OCI-LY3 (cell line): ENCODE results near the gene NUTF2.

Source experiments
- EZH2phosphoT487 ChIP-seq: fragments of 200-600 bp; shearing (Covaris generic); IDR thresholded peaks from 2 replicates; pipeline ENCODE4 v1.6.1; 2018; ENCODE audit warnings: antibody characterized with exemption, mixed run types, low read depth
- TF ChIP-seq, protein P1 (sequence below): fragments of 200-600, 300-600 bp; sonication (generic); IDR thresholded peaks from 2 replicates; pipeline ENCODE4 v1.5.1; 2014; ENCODE audit warnings: antibody characterized with exemption, low read length, low read depth

DNA sequence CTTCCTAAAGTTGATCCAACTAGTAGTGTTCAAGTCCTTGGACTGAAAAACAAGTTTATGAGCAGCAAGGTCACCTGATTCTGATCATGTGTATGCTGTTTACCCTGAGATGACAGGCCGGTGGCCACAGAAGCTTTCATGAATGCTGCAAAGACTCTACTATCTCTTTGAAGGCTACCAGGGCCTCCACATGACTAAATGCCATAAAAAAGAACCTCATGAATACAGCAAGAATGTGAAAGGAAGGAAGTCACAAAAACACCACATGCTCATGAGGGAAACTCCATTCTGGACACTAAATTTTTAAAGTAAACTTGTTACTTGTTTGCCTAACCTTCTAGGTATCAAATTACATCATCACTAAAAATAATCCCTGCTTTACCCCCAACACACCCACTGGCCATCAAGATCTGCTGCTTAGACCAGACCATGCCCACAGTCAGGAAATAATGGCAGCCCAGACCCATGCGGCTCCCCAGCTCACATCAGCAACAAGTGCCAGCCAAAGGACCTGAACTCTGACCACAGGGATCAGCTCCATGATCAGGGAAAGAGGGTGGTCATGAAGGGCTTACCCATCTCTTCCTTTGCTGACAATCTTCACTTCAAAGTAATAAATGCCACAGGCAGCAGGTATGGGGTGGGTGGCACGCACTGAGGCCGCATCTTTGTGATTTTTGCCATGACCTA, 41.7 kb upstream of the NUTF2 start:
- TF ChIP-seq, protein P1, sequence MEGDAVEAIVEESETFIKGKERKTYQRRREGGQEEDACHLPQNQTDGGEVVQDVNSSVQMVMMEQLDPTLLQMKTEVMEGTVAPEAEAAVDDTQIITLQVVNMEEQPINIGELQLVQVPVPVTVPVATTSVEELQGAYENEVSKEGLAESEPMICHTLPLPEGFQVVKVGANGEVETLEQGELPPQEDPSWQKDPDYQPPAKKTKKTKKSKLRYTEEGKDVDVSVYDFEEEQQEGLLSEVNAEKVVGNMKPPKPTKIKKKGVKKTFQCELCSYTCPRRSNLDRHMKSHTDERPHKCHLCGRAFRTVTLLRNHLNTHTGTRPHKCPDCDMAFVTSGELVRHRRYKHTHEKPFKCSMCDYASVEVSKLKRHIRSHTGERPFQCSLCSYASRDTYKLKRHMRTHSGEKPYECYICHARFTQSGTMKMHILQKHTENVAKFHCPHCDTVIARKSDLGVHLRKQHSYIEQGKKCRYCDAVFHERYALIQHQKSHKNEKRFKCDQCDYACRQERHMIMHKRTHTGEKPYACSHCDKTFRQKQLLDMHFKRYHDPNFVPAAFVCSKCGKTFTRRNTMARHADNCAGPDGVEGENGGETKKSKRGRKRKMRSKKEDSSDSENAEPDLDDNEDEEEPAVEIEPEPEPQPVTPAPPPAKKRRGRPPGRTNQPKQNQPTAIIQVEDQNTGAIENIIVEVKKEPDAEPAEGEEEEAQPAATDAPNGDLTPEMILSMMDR = no peak
- TF ChIP-seq EZH2phosphoT487 = no peak
